Measurements from ENCODE around the gene UBE2I.
A peak's percentile ranks its signal among the peaks of the same experiment; 100 is the strongest.

Gene UBE2I

GRCh38 chr16:1357906-1358566 lies 48.6 kb downstream of the UBE2I start:
- H3K27me3 Mint-ChIP-seq = no peaks in the 10 kb centered on the region
- no peak overlapping the region for H3K4me3 Mint-ChIP-seq
- no peaks in the 10 kb centered on the region for H3K9me3 Mint-ChIP-seq
- DNase-seq = no peak
- H3K4me1 Mint-ChIP-seq = peaks cover 45% of the 10 kb centered on the region
- ATAC-seq = peak; percentile 31
- peak overlapping the region in 1 of 2 donors; percentile 42 for H3K27ac Mint-ChIP-seq

GRCh38 chr16:1361685-1362360 lies 52.4 kb downstream of the UBE2I start:
- DNase-seq (no peak), ATAC-seq (no peak)
- H3K27ac Mint-ChIP-seq = no peak overlapping the region
- H3K9me3 Mint-ChIP-seq = no peaks in the 10 kb centered on the region
- H3K27me3 Mint-ChIP-seq = no peaks in the 10 kb centered on the region
- no peak overlapping the region for H3K4me3 Mint-ChIP-seq
- H3K4me1 Mint-ChIP-seq = peaks cover 20% of the 10 kb centered on the region

- H3K9me3 Mint-ChIP-seq = no peaks in the 10 kb centered on the region
- ATAC-seq (no peak), DNase-seq (no peak)
- H3K27ac Mint-ChIP-seq = peak overlapping the region in 1 of 2 donors; percentile 89
- no peak overlapping the region for H3K4me3 Mint-ChIP-seq
- no peaks in the 10 kb centered on the region for H3K27me3 Mint-ChIP-seq
- peaks cover 20% of the 10 kb centered on the region for H3K4me1 Mint-ChIP-seq
Observed at GRCh38 chr16:1362807-1363206, 53.4 kb downstream of the UBE2I start.

GRCh38 chr16:1363501-1364041 lies 54.1 kb downstream of the UBE2I start:
- DNase-seq (peak; percentile 74 to 75), ATAC-seq (peak; percentile 93)
- no peaks in the 10 kb centered on the region for H3K27me3 Mint-ChIP-seq
- H3K9me3 Mint-ChIP-seq = no peaks in the 10 kb centered on the region
- peak overlapping the region in 1 of 2 donors; percentile 54 for H3K27ac Mint-ChIP-seq
- H3K4me1 Mint-ChIP-seq = peaks cover 14% of the 10 kb centered on the region
- no peak overlapping the region for H3K4me3 Mint-ChIP-seq

GRCh38 chr16:1364510-1364909 lies 55.1 kb downstream of the UBE2I start:
- ATAC-seq = no peak
- DNase-seq = no peak
- H3K27ac Mint-ChIP-seq = peak overlapping the region in 1 of 2 donors; percentile 19

GRCh38 chr16:1366060-1366711 lies 56.8 kb downstream of the UBE2I start:
- DNase-seq (no peak), ATAC-seq (peak; percentile 1)
- no peaks in the 10 kb centered on the region for H3K9me3 Mint-ChIP-seq
- peak overlapping the region in 1 of 2 donors; percentile 79 for H3K27ac Mint-ChIP-seq
- H3K4me3 Mint-ChIP-seq = no peak overlapping the region
- H3K4me1 Mint-ChIP-seq = peaks cover 14% of the 10 kb centered on the region
- H3K27me3 Mint-ChIP-seq = no peaks in the 10 kb centered on the region

More at GRCh38 chr16:1364510-1364909, 55.1 kb downstream of the UBE2I start:
- Mint-ChIP-seq H3K27me3 (no peaks in the 10 kb centered on the region), H3K4me3 (no peak overlapping the region), H3K9me3 (no peaks in the 10 kb centered on the region), H3K4me1 (peaks cover 14% of the 10 kb centered on the region)

- Mint-ChIP-seq H3K4me1 (peaks cover 14% of the 10 kb centered on the region), H3K9me3 (no peaks in the 10 kb centered on the region), H3K27me3 (no peaks in the 10 kb centered on the region), H3K4me3 (no peak overlapping the region), H3K27ac (no peak overlapping the region)
- ATAC-seq = peak; percentile 18
- DNase-seq = no peak
Observed at GRCh38 chr16:1366712-1367299, 57.4 kb downstream of the UBE2I start.

GRCh38 chr16:1367486-1368174 lies 58.2 kb downstream of the UBE2I start:
- no peaks in the 10 kb centered on the region for H3K9me3 Mint-ChIP-seq

GRCh38 chr16:1371054-1371978 lies 61.9 kb downstream of the UBE2I start:
- DNase-seq = no peak
- H3K9me3 Mint-ChIP-seq = no peaks in the 10 kb centered on the region
- no peak for ATAC-seq
- H3K27ac Mint-ChIP-seq = no peak overlapping the region
- no peak overlapping the region for H3K4me3 Mint-ChIP-seq
- no peaks in the 10 kb centered on the region for H3K27me3 Mint-ChIP-seq
- H3K4me1 Mint-ChIP-seq = peaks cover 12% of the 10 kb centered on the region

More at GRCh38 chr16:1367486-1368174, 58.2 kb downstream of the UBE2I start:
- Mint-ChIP-seq H3K27me3 (no peaks in the 10 kb centered on the region), H3K4me1 (peaks cover 14% of the 10 kb centered on the region), H3K4me3 (no peak overlapping the region), H3K27ac (peak overlapping the region in 1 of 2 donors; percentile 19)
- ATAC-seq = no peak
- no peak for DNase-seq

GRCh38 chr16:1372292-1372950 lies 63.0 kb downstream of the UBE2I start:
- Mint-ChIP-seq H3K4me3 (no peak overlapping the region), H3K27ac (no peak overlapping the region), H3K9me3 (no peaks in the 10 kb centered on the region), H3K4me1 (peaks cover 17% of the 10 kb centered on the region), H3K27me3 (no peaks in the 10 kb centered on the region)
- DNase-seq = no peak
- ATAC-seq = no peak

GRCh38 chr16:1374418-1375297 lies 65.2 kb downstream of the UBE2I start:
- no peaks in the 10 kb centered on the region for H3K9me3 Mint-ChIP-seq
- no peaks in the 10 kb centered on the region for H3K27me3 Mint-ChIP-seq
- ATAC-seq (no peak), DNase-seq (no peak)
- H3K4me1 Mint-ChIP-seq = peaks cover 33% of the 10 kb centered on the region
- no peak overlapping the region for H3K4me3 Mint-ChIP-seq
- no peak overlapping the region for H3K27ac Mint-ChIP-seq

GRCh38 chr16:1375298-1375640 lies 65.8 kb downstream of the UBE2I start:
- DNase-seq (no peak), ATAC-seq (no peak)
- peaks cover 39% of the 10 kb centered on the region for H3K4me1 Mint-ChIP-seq
- no peaks in the 10 kb centered on the region for H3K27me3 Mint-ChIP-seq
- no peaks in the 10 kb centered on the region for H3K9me3 Mint-ChIP-seq
- peak overlapping the region in 1 of 2 donors; percentile 27 for H3K27ac Mint-ChIP-seq
- H3K4me3 Mint-ChIP-seq = no peak overlapping the region

- Mint-ChIP-seq H3K27ac (peak overlapping the region in 1 of 2 donors; percentile 25), H3K27me3 (no peaks in the 10 kb centered on the region), H3K4me3 (no peak overlapping the region), H3K4me1 (peaks cover 40% of the 10 kb centered on the region), H3K9me3 (no peaks in the 10 kb centered on the region)
- no peak for ATAC-seq
- DNase-seq = no peak
Observed at GRCh38 chr16:1375741-1376410, 66.4 kb downstream of the UBE2I start.

Measured in stimulated activated naive CD8-positive, alpha-beta T cell treated with anti-CD3 and anti-CD28 coated beads, Interleukin-15, amount 100 ng/mL, for 72 hours (primary cell).